HG03558 (cell line): Measurements from ENCODE around the gene C2CD5.
"Not testable (repeated sequence)": the region's sequence is repeated elsewhere in the genome, so short reads cannot be mapped to it uniquely, and the experiment has no call there.

Experiments used
- ATAC-seq: cut with Tn5 transposase; IDR thresholded peaks from one replicate; pipeline ENCODE4 v1.9.1; 2021; ENCODE audit warnings: moderate number of reproducible peaks; ENCODE audit not compliant: unreplicated experiment; ENCODE audit errors: extremely low read depth

The C2CD5 gene

GRCh38 chr12:22480814-22481213 is 63.5 kb downstream of the C2CD5 start:
- not testable (repeated sequence) for ATAC-seq

GRCh38 chr12:22480016-22480415 is 64.3 kb downstream of the C2CD5 start:
- ATAC-seq = no peak

GRCh38 chr12:22477894-22478287 is 66.5 kb downstream of the C2CD5 start:
- no peak for ATAC-seq

- ATAC-seq = no peak
These were observed 67.0 kb downstream of the C2CD5 start for GRCh38 chr12:22477166-22477893.

GRCh38 chr12:22476133-22476532 is 68.2 kb downstream of the C2CD5 start:
- no peak for ATAC-seq

GRCh38 chr12:22474970-22475720 is 69.2 kb downstream of the C2CD5 start:
- no peak for ATAC-seq

- no peak for ATAC-seq
These were observed 71.1 kb downstream of the C2CD5 start for GRCh38 chr12:22473212-22473611.

- no peak for ATAC-seq
These were observed 77.2 kb downstream of the C2CD5 start for GRCh38 chr12:22467190-22467589.

GRCh38 chr12:22463306-22463705 is 81.0 kb downstream of the C2CD5 start:
- no peak for ATAC-seq

GRCh38 chr12:22461786-22462185 is 82.6 kb downstream of the C2CD5 start:
- no peak for ATAC-seq

GRCh38 chr12:22459838-22460490 is 84.4 kb downstream of the C2CD5 start:
- no peak for ATAC-seq

- no peak for ATAC-seq
These were observed 85.9 kb downstream of the C2CD5 start for GRCh38 chr12:22458298-22458937.

GRCh38 chr12:22457085-22457484 is 87.3 kb downstream of the C2CD5 start:
- ATAC-seq = no peak

GRCh38 chr12:22453511-22453910 is 90.8 kb downstream of the C2CD5 start:
- no peak for ATAC-seq

- no peak for ATAC-seq
These were observed 97.1 kb downstream of the C2CD5 start for GRCh38 chr12:22447223-22447622.

GRCh38 chr12:22444317-22444665 is 100.1 kb downstream of the C2CD5 start:
- not testable (repeated sequence) for ATAC-seq

GRCh38 chr12:22443379-22444316 is 100.7 kb downstream of the C2CD5 start:
- peak; percentile 98 for ATAC-seq

- ATAC-seq = no peak
These were observed 107.1 kb downstream of the C2CD5 start for GRCh38 chr12:22437031-22437806.

GRCh38 chr12:22435583-22435982 is 108.8 kb downstream of the C2CD5 start:
- ATAC-seq = no peak
